Calu3 (cell line): ENCODE measurements around the gene FBXW11. TPM values are rescaled to one million over a fixed set of nuclear protein-coding genes. Genes with fewer than 3 reads are reported as not detected.
A peak's percentile ranks its signal among the peaks of the same experiment; 100 is the strongest.

Experiments
- BruUV-seq: library from RNA; stranded (reverse); fragments of 400-500 nt; replicated peaks from 2 replicates; lab custom pipeline; 2021; lab: Mats Ljungman, UMichigan
- CTCF ChIA-PET: fragments of 300-600 bp; sonication (Branson Sonifier 250); formaldehyde crosslinking; loops from one replicate; lab custom pipeline; 2022; ENCODE audit warnings: antibody characterized with exemption; lab: Charles Lee
- DNase-seq: peaks from one replicate; pipeline ENCODE4 v3.0.0; 2022
- H3K27ac Mint-ChIP-seq: one replicate; pipeline ENCODE4 v1.8.0; 2022; ENCODE audit warnings: mixed read lengths; ENCODE audit not compliant: unreplicated experiment
- H3K27me3 Mint-ChIP-seq: one replicate; pipeline ENCODE4 v1.8.0; 2022; ENCODE audit warnings: mixed read lengths; ENCODE audit not compliant: unreplicated experiment
- H3K36me3 Mint-ChIP-seq: one replicate; pipeline ENCODE4 v1.8.0; 2022; ENCODE audit warnings: mild to moderate bottlenecking, moderate library complexity, mixed read lengths; ENCODE audit not compliant: insufficient read depth, unreplicated experiment
- H3K4me1 Mint-ChIP-seq: one replicate; pipeline ENCODE4 v1.8.0; 2022; ENCODE audit warnings: mild to moderate bottlenecking, low read depth, mixed read lengths; ENCODE audit not compliant: unreplicated experiment
- H3K4me3 Mint-ChIP-seq: one replicate; pipeline ENCODE4 v1.8.0; 2022; ENCODE audit warnings: mild to moderate bottlenecking, low read depth, moderate library complexity, mixed read lengths; ENCODE audit not compliant: unreplicated experiment
- H3K9me3 Mint-ChIP-seq: one replicate; pipeline ENCODE4 v1.8.0; 2022; ENCODE audit warnings: low read depth, mixed read lengths; ENCODE audit not compliant: unreplicated experiment
- CTCF ChIP-seq: fragments of 200-600 bp; IDR thresholded peaks from one replicate; pipeline ENCODE4 v1.8.0; 2022; ENCODE audit warnings: antibody characterized with exemption; ENCODE audit not compliant: unreplicated experiment
- intact Hi-C: fragments of 100-400 bp; cut with micrococcal nuclease; formaldehyde crosslinking; loops from one replicate; pipeline ENCODE4 v1.10.0; 2022; ENCODE audit not compliant: unreplicated experiment
- total RNA-seq: library from RNA; stranded (reverse); gene quantifications from 2 replicates; pipeline ENCODE4 v1.2.3, GENCODE V29; 2022

The FBXW11 gene
- total RNA-seq, 1 experiment from 2014 or later: 63.3 TPM

DNA sequence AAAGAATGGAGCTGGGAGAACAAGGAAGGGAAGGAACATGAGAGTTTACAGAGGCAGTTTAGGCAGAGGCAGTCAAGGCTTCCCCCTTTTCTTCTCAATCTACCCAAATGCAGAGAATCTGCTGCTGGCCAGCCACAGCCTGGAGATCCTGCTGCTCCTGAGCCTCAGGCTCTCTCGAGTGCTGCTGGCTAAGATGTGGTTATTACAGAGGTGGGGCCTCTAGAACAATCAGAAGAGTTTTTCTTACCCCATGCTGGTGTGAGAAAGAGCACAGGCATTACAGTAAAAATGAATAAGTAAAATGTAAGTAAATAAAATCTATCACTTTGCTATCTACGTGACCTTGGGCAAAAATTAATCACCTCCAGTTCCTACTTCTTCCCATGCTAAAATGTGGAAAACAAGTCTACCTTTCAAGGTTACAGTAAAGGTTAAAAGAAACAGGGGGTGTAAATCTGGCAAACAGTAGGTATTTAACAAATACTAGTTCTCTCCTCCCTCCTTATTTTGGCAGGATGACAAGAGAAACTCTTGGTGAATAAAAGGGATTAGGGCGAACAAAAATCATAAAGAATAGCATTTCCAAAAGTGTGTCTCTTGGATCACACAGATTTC is 31.1 kb downstream of the FBXW11 start:
- no TSS peak for BruUV-seq
- H3K4me1 Mint-ChIP-seq: peaks cover 33% of the 10 kb centered on the region
- no peak for TF ChIP-seq CTCF
- intact Hi-C loops: no loop called here
- CTCF ChIA-PET: no interaction called here
- peaks cover 7% of the 10 kb centered on the region for H3K9me3 Mint-ChIP-seq
- H3K4me3 Mint-ChIP-seq: no peak overlapping the region
- no peaks in the 10 kb centered on the region for H3K27me3 Mint-ChIP-seq
- peaks cover 4% of the 10 kb centered on the region for H3K36me3 Mint-ChIP-seq
- H3K27ac Mint-ChIP-seq: peak overlapping the region; percentile 27
- no peak for DNase-seq

DNA sequence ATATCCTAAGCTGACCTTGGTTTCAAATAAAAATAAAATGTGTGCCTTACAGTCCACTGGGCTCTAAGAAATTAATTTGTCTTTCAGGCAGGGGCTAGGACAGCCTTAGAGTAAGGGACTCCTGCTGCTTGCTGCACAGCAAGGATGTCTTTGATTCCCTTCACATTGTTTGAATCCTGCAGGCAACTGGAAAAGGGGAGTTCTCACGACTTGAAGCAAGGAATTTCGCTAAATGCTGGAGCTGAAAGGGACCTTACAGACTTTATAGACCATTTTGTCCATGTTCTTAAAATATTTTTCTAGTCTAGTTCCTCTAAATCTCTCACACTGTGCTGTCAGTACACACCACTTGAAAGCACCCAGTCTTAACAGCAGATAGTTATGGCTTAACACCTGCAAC is 35.6 kb downstream of the FBXW11 start:
- Mint-ChIP-seq H3K27ac (no peak overlapping the region), H3K9me3 (peaks cover 2% of the 10 kb centered on the region), H3K36me3 (no peaks in the 10 kb centered on the region), H3K27me3 (no peaks in the 10 kb centered on the region), H3K4me3 (no peak overlapping the region), H3K4me1 (peaks cover 20% of the 10 kb centered on the region)
- no peak for DNase-seq
- no peak for TF ChIP-seq CTCF
- CTCF ChIA-PET: interaction anchor here (0.7 kb wide), 1 partner anchor 16 kb away, joined by 3 read pairs; no protein-coding TSS in a partner anchor
- no TSS peak for BruUV-seq
- intact Hi-C loops: loop anchor here (2.0 kb wide), 1 partner anchor 58 kb away; no protein-coding TSS in a partner anchor

DNA sequence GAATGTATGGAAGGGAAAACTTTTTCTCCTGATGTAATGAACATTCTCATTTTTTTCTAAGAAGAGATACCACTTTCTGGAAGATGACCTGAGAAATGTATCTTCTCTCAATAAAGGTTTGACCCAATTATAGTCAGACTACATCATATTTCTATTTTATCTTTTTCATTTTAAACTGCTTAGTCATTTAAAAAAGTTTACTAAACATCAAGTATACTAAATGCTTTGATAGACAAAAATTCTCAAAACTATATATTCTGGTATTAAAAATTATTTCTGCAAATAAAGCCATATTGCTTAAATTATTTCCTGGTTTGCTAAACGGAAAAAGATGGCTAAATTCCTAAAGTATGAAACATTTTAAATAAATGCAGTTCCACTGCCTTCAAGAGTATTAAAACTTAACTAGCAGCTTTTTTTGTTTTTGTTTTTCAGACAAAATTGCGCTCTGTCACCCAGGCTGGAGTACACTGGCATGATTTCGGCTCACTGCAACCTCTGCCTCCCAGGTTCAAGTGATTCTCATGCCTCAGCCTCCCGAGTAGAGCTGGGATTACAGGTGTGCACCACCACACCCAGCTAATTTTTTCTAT is 37.1 kb downstream of the FBXW11 start:
- H3K4me3 Mint-ChIP-seq: no peak overlapping the region
- intact Hi-C loops: no loop called here
- CTCF ChIA-PET: no interaction called here
- H3K4me1 Mint-ChIP-seq: peaks cover 17% of the 10 kb centered on the region
- no peaks in the 10 kb centered on the region for H3K36me3 Mint-ChIP-seq
- no peak overlapping the region for H3K27ac Mint-ChIP-seq
- BruUV-seq: no TSS peak
- H3K9me3 Mint-ChIP-seq: peaks cover 2% of the 10 kb centered on the region
- TF ChIP-seq CTCF: no peak
- no peaks in the 10 kb centered on the region for H3K27me3 Mint-ChIP-seq
- no peak for DNase-seq

- Mint-ChIP-seq H3K9me3 (peaks cover 2% of the 10 kb centered on the region), H3K27ac (peak overlapping the region; percentile 48), H3K4me3 (no peak overlapping the region), H3K27me3 (no peaks in the 10 kb centered on the region), H3K36me3 (no peaks in the 10 kb centered on the region), H3K4me1 (peaks cover 26% of the 10 kb centered on the region)
- DNase-seq: no peak
- BruUV-seq: no TSS peak
- TF ChIP-seq CTCF: no peak
- intact Hi-C loops: no loop called here
- CTCF ChIA-PET: no interaction called here
Observed at GRCh38 chr5:171968531-171968930, 37.9 kb downstream of the FBXW11 start.
